ENCODE results near the gene C11orf98. TPM values are rescaled to one million over a fixed set of nuclear protein-coding genes. Genes with fewer than 3 reads are reported as not detected.
"Not testable (repeated sequence)": the region's sequence is repeated elsewhere in the genome, so short reads cannot be mapped to it uniquely, and the experiment has no call there.

The C11orf98 gene
- total and polyA plus RNA-seq, 7 donors: 24.6 to 183 (median 47.4) TPM

DNA sequence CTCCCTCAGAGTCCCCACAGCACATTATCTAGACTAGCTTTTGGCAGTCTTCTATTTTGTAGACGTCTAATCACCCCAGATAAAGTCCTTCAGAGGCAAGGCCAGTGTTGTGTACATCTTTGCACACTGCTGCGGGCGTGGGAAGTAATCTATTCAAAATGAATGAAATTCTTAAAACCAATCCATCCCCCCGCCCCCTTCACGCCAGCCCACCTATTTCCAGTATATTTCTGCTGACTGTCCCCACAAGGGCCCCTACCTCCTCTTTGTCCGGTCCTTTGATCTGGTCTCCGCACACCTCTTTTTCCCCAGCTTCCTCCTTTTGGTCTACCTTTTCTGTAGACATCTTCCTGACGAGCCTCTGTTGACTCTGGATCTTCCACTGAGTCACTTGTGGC, 41.8 kb upstream of the C11orf98 start:
- H3K36me3 ChIP-seq: peaks cover 0 to 19% (median 6%) of the 10 kb centered on the region in 4 donors
- H3K4me1 ChIP-seq: peaks cover 0 to 40% (median 36%) of the 10 kb centered on the region in 4 donors
- peak overlapping the region; percentile 81 to 88 (median 86) for H3K27ac ChIP-seq
- no peaks in the 10 kb centered on the region for H3K27me3 ChIP-seq
- intact Hi-C loops (cut with DNase I): loop anchor here (5.0 kb wide), 3 partner anchors 40 to 95 kb away; partner anchors contain the start of genes C11orf98, CSKMT, EML3 and INTS5
- 77 to 85% methylated on average over 8 of the region's 8 CpGs for whole genome bisulfite sequencing, 2 donors
- H3K4me3 ChIP-seq: peak overlapping the region; percentile 49 to 73 (median 62)
- no peaks in the 10 kb centered on the region for H3K9me3 ChIP-seq
- peak; percentile 61 for DNase-seq
- TF ChIP-seq POLR2AphosphoS5 (IDR thresholded peaks at IDR 0.05): no peak
- no peak for TF ChIP-seq POLR2A (IDR thresholded peaks at IDR 0.05)
- TF ChIP-seq, protein P1, sequence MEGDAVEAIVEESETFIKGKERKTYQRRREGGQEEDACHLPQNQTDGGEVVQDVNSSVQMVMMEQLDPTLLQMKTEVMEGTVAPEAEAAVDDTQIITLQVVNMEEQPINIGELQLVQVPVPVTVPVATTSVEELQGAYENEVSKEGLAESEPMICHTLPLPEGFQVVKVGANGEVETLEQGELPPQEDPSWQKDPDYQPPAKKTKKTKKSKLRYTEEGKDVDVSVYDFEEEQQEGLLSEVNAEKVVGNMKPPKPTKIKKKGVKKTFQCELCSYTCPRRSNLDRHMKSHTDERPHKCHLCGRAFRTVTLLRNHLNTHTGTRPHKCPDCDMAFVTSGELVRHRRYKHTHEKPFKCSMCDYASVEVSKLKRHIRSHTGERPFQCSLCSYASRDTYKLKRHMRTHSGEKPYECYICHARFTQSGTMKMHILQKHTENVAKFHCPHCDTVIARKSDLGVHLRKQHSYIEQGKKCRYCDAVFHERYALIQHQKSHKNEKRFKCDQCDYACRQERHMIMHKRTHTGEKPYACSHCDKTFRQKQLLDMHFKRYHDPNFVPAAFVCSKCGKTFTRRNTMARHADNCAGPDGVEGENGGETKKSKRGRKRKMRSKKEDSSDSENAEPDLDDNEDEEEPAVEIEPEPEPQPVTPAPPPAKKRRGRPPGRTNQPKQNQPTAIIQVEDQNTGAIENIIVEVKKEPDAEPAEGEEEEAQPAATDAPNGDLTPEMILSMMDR (IDR thresholded peaks at IDR 0.05): no peak

DNA sequence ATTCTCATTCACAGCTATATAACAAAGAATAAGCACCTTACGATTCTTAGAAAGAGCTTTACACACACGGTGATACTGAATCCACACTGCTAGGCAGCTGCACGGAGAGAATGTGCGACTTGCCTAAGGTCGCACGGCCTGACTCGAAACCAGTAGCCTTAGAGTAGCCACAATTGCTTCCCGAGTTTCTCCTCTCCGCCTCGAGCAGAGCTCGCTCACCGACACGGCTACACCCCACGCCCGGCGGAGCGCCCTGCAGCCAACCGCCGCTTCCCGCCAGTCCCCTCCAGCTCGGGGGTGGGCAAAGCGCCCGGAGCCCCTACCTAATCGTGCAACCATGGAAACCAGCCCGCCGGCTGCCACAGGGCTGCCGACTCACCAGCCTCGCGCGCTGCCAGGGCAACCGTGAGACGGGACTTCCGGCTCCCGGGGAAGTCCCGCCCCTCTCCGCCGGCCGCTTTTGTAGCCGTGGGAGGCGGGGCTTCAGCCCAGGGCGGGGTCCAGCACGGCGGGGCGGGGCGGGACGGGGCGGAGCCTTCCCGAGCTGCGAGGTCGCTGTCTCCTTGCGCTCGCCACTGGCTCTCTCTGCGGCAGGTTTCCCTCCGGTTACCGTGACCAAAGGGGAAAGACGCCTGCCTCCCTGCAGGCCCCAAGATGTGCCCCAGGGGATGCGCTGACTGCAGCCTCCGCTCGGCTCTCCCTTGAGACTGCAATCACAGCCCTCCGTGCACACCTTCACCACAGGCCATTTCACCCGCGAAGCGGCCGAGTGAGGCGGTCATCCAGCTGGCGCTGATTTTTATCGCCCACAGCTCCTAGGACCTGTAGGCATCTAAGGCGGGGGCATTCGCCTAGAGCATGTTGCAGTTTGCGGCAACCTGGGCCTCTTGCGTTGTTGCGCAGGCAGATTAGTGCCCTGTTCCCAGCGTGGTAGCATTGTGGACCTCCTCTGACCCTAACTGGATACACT, 41.2 kb upstream of the C11orf98 start:
- WGBS, 2 donors: 3 to 7% methylated on average over 73 of the region's 73 CpGs
- H3K4me3 ChIP-seq: peak overlapping the region; percentile 49 to 73 (median 62)
- H3K27me3 ChIP-seq: no peaks in the 10 kb centered on the region
- no peaks in the 10 kb centered on the region for H3K9me3 ChIP-seq
- TF ChIP-seq POLR2AphosphoS5 (IDR thresholded peaks at IDR 0.05) (peak; percentile 53 to 91 (median 77)), POLR2A (IDR thresholded peaks at IDR 0.05) (peak; percentile 48 to 60), EP300 (IDR thresholded peaks at IDR 0.05) (peak in 1 of 4 donors; percentile 6)
- TF ChIP-seq, protein P1 (IDR thresholded peaks at IDR 0.05): no peak
- peak overlapping the region; percentile 81 to 88 (median 86) for H3K27ac ChIP-seq
- peaks cover 0 to 19% (median 3%) of the 10 kb centered on the region in 4 donors for H3K36me3 ChIP-seq
- intact Hi-C loops (cut with DNase I): loop anchor here (5.0 kb wide), 3 partner anchors 39 to 94 kb away; partner anchors contain the start of genes C11orf98, CSKMT, EML3 and INTS5
- H3K4me1 ChIP-seq: peaks cover 0 to 40% (median 36%) of the 10 kb centered on the region in 4 donors
- DNase-seq: peak; percentile 97

DNA sequence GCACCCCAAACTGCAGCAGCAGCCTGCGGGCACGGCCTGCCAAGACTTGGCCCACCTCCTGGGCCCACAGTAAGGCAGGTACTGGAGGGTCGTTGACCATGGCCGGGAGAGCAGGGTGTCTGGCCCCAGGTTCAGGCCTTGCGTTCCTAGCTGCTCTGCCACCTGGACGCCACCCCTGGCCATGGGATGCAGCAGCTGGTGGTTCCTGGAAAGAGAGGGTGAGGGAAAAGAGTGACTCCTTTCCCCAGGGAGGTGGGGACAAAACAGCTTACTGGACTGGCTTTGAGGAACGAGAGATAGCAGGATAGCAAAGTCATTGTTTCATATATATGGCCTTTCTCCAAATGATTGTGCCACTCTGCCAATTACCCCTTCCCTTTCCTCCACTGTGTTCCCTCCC, 40.4 kb upstream of the C11orf98 start:
- 24 to 64% methylated on average over 7 of the region's 7 CpGs for WGBS, 2 donors
- intact Hi-C loops (cut with DNase I): loop anchor here (5.0 kb wide), 3 partner anchors 38 to 93 kb away; partner anchors contain the start of genes C11orf98, CSKMT, EML3 and INTS5
- no peak for DNase-seq
- Histone ChIP-seq H3K27ac (peak overlapping the region; percentile 81 to 88 (median 86)), H3K4me1 (peaks cover 0 to 37% (median 33%) of the 10 kb centered on the region in 4 donors), H3K4me3 (peak overlapping the region in 3 of 4 donors; percentile 49 to 73 (median 66)), H3K36me3 (peaks cover 0 to 19% (median 0%) of the 10 kb centered on the region in 4 donors), H3K9me3 (no peaks in the 10 kb centered on the region), H3K27me3 (no peaks in the 10 kb centered on the region)
- no peak for TF ChIP-seq POLR2AphosphoS5 (IDR thresholded peaks at IDR 0.05)
- TF ChIP-seq, protein P1 (IDR thresholded peaks at IDR 0.05): no peak

DNA sequence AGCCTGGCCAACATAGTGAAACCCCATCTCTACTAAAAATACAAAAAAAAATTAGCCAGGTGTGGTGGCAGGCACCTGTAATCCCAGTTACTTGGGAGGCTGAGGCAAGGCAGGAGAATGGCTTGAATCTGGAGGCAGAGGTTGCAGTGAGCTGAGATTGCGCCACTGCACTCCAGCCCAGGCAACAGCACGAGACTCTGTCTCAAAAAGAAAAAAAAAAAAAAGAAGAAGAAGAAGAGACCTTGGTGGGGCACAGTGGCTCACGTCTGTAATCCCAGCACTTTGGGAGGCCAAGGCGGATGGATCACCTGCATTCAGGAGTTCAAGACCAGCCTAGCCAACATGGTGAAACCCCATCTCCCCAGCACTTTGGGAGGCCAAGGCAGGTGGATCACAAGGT, 38.9 kb upstream of the C11orf98 start:
- 84 to 93% methylated on average over 4 of the region's 4 CpGs for WGBS, 2 donors
- Histone ChIP-seq H3K36me3 (peaks cover 0 to 20% (median 0%) of the 10 kb centered on the region in 4 donors), H3K4me1 (peaks cover 0 to 31% (median 26%) of the 10 kb centered on the region in 4 donors)
- H3K4me3 ChIP-seq; H3K27me3 ChIP-seq; intact Hi-C loops (cut with DNase I); H3K27ac ChIP-seq; H3K9me3 ChIP-seq; DNase-seq: not testable (repeated sequence)

DNA sequence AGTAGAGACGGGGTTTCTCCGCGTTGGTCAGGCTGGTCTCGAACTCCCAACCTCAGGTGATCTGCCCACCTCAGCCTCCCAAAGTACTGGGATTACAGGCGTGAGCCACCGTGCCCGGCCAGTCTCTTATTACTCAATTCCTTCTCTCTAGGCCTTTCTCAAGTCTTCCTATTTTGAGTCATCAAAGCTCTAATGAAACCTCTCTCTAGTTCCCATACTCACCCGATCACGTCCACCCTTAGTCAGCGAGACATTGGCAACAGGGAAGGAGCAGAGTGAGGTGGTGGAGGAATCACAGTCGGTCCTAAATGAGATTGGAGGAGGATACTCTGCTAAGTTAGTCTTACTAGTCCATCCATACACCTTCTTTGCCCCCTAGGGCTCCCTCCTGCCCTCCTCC, 37.2 kb upstream of the C11orf98 start:
- no peak overlapping the region for H3K27ac ChIP-seq
- WGBS, 2 donors: 89 to 90% methylated on average over 11 of the region's 11 CpGs
- peaks cover 0 to 20% (median 0%) of the 10 kb centered on the region in 4 donors for H3K36me3 ChIP-seq
- no peak for DNase-seq
- TF ChIP-seq POLR2AphosphoS5 (IDR thresholded peaks at IDR 0.05) (no peak), POLR2A (IDR thresholded peaks at IDR 0.05) (no peak), EP300 (IDR thresholded peaks at IDR 0.05) (no peak)
- TF ChIP-seq, protein P1 (IDR thresholded peaks at IDR 0.05): no peak
- intact Hi-C loops (cut with DNase I): no loop called here
- no peaks in the 10 kb centered on the region for H3K27me3 ChIP-seq
- H3K9me3 ChIP-seq: no peaks in the 10 kb centered on the region
- peaks cover 0 to 21% (median 18%) of the 10 kb centered on the region in 4 donors for H3K4me1 ChIP-seq
- no peak overlapping the region for H3K4me3 ChIP-seq

Data from sigmoid colon (tissue), 7 donors.